Limb (tissue), 2 donors: ENCODE results near the gene ARMC6.
A peak's percentile ranks its signal among the peaks of the same experiment; 100 is the strongest.
"Not testable (repeated sequence)": the region's sequence is repeated elsewhere in the genome, so short reads cannot be mapped to it uniquely, and the experiment has no call there.

Source experiments
- DNase-seq, 2 donors: peaks; one replicate each; pipeline ENCODE4 v3.0.0-alpha.2; 2016; ENCODE audit errors: extremely low spot score in 2 of 2

The ARMC6 gene

DNA sequence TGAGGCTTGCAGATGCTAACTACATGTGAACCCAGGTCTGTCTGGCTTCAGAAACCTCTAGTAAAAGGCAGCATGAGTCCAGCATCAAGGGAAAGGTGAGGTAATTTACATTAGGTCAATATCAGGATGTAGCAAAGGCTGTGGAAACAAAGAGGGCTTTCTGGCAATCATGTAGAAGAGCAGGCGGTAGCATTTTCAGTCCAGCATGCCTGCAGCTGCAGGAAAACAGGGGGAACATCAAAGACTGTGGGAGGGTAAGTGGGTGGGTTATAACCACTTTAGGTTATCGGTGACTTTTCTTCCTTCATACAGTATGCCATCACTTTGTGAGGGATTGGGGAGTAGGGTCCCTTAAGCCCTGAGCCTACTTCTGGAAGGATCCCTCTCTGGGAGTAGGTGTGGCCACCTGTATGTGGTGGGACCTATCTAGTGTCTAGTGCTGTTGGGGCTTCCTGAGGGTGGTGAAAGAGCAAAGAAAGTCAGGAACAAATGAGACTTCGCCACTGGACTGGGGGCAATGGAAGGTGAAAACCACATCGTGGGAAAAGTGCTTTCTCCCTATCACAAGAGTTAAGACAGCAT, 10.9 kb upstream of the ARMC6 start:
- DNase-seq = no peak

GRCh38 chr19:19023376-19023775, 10.0 kb upstream of the ARMC6 start:
- DNase-seq = not testable (repeated sequence)

DNA sequence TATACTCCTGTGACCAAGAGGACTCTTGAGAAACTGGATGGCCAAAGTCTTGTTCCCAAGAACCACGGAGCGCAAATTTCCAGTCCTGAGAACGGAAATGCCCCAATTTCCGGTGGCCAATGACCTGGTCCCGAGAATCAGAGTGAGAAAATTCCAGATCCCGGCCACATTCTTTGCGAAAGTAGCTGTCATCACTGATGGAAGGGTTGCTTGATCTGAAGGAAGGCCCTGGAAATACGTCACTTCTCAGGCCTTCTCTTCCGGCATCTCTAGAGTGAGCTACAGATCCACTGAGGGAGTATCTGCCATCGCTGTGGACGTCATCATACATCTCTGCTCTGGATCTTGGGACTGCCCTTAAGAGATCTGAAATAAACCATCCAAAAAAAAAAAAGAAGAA, 7.5 kb upstream of the ARMC6 start:
- no peak for DNase-seq

DNA sequence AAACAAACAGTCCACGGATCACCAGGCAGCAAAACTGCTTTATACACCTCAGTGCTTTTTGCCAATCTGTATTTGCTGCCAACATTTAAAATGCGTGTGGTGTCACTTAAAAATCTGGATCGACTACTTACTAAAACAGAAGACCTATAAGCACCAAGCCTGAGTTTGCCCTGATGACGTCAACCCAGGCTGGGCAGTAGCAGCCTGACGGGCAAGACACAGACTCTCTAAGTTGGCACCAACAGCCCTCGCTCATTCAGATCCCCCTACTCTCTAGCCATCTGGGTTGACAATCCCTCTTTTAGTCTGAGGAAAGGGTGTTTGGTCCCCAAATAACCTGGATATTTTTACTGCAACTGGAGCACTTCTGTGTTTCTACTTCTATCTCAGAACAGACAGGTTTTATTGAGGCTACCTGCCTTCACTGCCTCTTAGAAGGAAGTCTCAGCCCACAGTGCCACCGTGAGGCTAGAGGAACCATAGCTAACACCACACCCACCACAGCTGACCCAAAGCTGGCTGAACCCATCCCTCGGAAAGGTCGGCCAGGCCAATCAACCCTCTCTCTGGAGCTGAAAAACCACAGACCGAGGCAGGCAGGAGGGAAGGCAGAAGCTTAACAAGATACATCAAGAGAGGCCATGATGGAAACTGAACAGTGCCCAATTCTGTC, 7.0 kb upstream of the ARMC6 start:
- DNase-seq = no peak

DNA sequence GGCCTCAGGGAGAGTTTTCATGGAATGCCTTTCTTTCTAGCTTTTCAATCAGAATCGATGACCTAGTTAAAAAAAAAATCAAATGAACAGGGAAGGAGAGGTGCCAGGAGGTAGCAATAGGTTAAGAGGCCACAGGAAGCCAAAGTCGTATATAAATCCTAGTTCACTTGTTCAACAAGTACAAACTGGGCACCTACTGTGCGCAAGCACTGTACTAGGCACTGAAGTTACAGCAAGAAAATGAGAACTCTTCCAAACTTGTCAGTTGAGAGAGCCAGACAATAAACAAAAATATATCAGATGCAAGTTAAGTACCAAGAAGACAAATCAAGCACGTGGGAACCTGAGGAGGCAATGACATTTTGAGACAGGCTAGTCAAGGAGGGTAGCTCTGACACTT, 6.2 kb upstream of the ARMC6 start:
- DNase-seq = no peak

DNA sequence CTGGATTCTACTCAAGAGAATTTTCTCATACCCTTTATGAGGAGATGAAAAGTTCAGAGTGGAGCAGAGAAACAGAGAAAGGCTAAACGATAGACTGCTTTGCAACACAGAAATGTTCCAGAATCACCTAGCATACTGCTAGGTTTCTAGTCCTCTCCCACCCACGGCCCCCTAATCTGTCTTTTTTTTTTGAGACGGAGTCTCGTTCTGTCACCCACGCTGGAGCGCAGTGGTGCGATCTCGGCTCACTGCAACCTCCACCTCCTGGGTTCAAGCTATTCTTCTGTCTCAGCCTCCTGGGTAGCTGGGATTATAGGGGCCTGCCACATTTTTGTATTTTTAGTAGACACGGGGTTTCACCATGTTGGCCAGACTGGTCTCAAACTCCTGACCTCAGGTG, 4.9 kb upstream of the ARMC6 start:
- no peak for DNase-seq

GRCh38 chr19:19031891-19032290, 1.5 kb upstream of the ARMC6 start:
- no peak for DNase-seq

GRCh38 chr19:19032420-19033175, 805 bp upstream of the ARMC6 start:
- DNase-seq = peak; percentile 86

DNA sequence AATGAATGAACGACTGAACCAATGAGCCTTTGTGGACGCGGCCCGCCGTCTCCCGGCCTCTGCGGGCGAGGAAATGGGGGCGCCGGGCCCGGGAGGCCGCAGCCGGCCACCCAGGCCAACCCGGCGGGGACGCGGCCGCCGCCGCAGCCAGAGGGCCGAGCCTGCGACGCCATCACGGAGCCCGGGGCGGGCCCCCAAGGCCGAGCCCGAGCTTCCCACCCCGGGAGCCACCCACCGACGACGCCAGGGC, 302 bp upstream of the ARMC6 start:
- no peak for DNase-seq

GRCh38 chr19:19034204-19034624, 811 bp downstream of the ARMC6 start:
- peak; percentile 21 to 57 for DNase-seq

DNA sequence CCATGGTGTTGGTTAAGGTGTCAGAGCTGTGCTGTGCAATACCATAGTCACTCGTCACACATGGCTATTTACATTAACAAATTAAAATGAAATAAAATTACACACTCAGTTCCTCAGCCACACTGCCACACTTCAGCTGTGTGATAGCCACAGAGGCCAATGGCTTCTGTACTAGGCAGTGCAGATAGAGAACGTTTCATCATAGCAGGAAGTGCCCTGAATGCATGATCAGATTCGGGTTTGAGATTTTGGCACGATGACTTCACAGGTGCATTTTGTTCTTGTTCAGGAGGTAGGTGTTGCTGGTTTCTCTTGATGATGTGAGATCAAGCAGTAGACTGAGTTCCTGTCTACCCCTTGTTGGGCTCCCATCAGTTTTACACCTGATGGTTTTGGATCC, 6.5 kb downstream of the ARMC6 start:
- no peak for DNase-seq

- no peak for DNase-seq
Measured at GRCh38 chr19:19040417-19040816, 7.0 kb downstream of the ARMC6 start.

- no peak for DNase-seq
Measured at GRCh38 chr19:19042732-19043280, 9.4 kb downstream of the ARMC6 start.

GRCh38 chr19:19043481-19043880, 10.1 kb downstream of the ARMC6 start:
- no peak for DNase-seq

- no peak for DNase-seq
Measured at GRCh38 chr19:19043881-19044280, 10.5 kb downstream of the ARMC6 start.

DNA sequence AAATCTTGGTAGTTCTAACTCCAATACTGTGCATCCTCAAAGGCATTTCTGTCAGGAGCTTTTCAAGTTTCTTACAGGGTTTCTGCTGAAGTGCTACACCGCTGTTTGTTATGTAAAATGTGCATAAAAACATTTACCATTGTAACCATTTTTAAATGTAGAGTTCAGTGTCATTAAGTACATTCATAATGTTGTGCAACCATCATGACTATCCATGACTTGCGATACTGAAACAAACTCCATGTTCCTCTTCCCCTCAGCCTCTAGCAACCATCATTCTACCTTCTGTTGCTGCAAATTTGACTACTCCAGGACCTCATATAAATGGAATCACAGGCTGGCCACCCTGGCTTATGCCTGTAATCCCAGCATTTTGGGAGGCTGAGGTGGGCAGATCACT, 16.0 kb downstream of the ARMC6 start:
- no peak for DNase-seq

DNA sequence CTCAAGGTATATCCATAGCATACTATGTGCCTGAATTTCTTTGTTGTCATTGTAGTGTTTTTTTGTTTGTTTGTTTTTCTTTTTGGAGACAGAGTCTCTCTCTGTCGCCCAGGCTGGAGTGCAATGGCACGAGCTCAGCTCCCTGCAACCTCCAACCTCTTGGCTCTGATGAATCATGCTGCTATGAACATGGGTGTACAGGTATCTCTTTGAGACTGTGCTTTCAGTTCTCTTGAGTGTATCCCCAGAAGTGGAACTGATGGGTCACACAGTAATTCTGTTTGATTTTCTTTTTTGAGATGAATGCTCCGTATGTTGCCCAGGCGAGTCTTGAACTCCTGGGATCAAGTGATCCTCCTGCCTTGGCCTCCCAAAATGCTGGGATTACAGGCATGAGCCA, 16.7 kb downstream of the ARMC6 start:
- DNase-seq = no peak

DNA sequence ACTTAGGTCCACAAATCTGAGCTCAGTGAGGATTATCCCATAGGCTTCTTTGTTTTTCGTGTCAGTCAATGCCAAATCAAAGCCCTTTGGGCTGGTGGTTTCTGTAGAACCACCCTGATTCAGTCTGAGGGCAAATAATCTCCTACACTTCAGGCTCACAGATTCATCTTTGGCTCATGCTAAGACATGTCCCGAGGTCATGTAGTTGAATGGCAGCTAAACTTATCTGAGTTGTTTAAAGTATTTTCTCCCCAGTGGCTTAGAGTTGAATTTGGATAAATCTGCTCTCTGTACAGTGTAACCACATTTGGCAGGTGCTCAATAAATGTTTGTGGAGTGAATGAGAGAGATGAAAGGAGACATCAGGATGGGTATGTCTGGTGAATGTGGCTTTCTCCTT, 17.3 kb downstream of the ARMC6 start:
- no peak for DNase-seq

- no peak for DNase-seq
Measured at GRCh38 chr19:19051478-19052213, 18.2 kb downstream of the ARMC6 start.

DNA sequence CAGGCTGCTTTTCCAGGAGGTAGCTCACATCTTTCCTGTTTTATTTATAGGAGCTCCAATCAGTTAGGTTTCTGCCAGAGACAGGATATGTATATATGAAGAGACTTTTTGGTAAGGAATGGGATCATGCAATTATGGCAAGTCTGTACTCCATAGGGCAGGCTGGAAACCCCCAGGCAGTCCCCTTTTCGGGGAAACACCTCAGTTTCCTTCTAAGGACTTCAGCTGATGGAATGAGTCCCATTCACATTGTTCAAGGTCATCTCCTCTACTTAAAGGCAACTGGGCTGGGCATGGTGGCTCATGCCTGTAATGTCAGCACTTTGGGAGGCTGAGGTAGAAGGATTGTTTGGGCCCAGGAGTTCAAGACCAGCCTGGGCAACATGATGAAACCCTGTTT, 19.5 kb downstream of the ARMC6 start:
- DNase-seq = no peak

GRCh38 chr19:19053508-19054314, 20.3 kb downstream of the ARMC6 start:
- DNase-seq = peak in 1 of 2 donors; percentile 70
